GM23338 (cell line): Measurements from ENCODE around the gene POLDIP3. TPM values are rescaled to one million over a fixed set of nuclear protein-coding genes. Genes with fewer than 3 reads are reported as not detected.

ENCODE experiments used
- ATAC-seq: fragments of 200-7000 bp; cut with Tn5 transposase; 3 replicates; pipeline ENCODE4 v1.9.1; 2020
- DNase-seq: peaks from one replicate; pipeline ENCODE4 v3.0.0-alpha.2; 2015; ENCODE audit warnings: low spot score
- H2AFZ ChIP-seq: fragments of 200-600 bp; sonication (generic); 2 replicates; pipeline ENCODE4 v1.8.0; 2016; ENCODE audit warnings: antibody characterized with exemption, mild to moderate bottlenecking, moderate library complexity
- H3F3A ChIP-seq: fragments of 200-600 bp; sonication (generic); replicated peaks from 2 replicates; pipeline ENCODE4 v1.8.0; 2017; ENCODE audit warnings: antibody characterized with exemption, mixed run types, low read depth
- H3K27ac ChIP-seq: fragments of 200-600 bp; sonication (generic); 2 replicates; pipeline ENCODE4 v1.6.1; 2016; ENCODE audit warnings: low read depth
- H3K27me3 ChIP-seq: fragments of 200-600 bp; sonication (generic); 2 replicates; pipeline ENCODE4 v1.8.0; 2016; ENCODE audit warnings: mild to moderate bottlenecking, mixed run types, moderate library complexity; ENCODE audit not compliant: insufficient read depth
- H3K36me3 ChIP-seq: fragments of 200-600 bp; sonication (generic); 2 replicates; pipeline ENCODE4 v1.8.0; 2016; ENCODE audit warnings: mild to moderate bottlenecking; ENCODE audit not compliant: insufficient read depth
- H3K4me1 ChIP-seq: fragments of 200-600 bp; sonication (generic); 2 replicates; pipeline ENCODE4 v1.8.0; 2016; ENCODE audit warnings: mild to moderate bottlenecking, moderate library complexity; ENCODE audit not compliant: insufficient read depth
- H3K4me2 ChIP-seq: fragments of 200-600 bp; sonication (generic); 2 replicates; pipeline ENCODE4 v1.7.1; 2017; ENCODE audit warnings: mixed run types
- H3K4me3 ChIP-seq: fragments of 200-600 bp; sonication (generic); 2 replicates; pipeline ENCODE4 v1.6.1; 2016; ENCODE audit warnings: mixed run types
- H3K79me2 ChIP-seq: fragments of 200-600 bp; sonication (generic); replicated peaks from 2 replicates; pipeline ENCODE4 v1.8.0; 2017; ENCODE audit warnings: mild to moderate bottlenecking; ENCODE audit not compliant: insufficient read depth
- H3K9me2 ChIP-seq: fragments of 200-600 bp; sonication (generic); 2 replicates; pipeline ENCODE4 v1.8.0; 2017; ENCODE audit not compliant: insufficient read depth
- H4K20me1 ChIP-seq: fragments of 200-600 bp; sonication (generic); replicated peaks from 2 replicates; pipeline ENCODE4 v1.8.0; 2017; ENCODE audit warnings: mild to moderate bottlenecking; ENCODE audit not compliant: insufficient read depth
- H3K27ac Mint-ChIP-seq: 2 replicates; pipeline ENCODE4 v1.8.0; 2020; ENCODE audit warnings: inconsistent platforms, mild to moderate bottlenecking, moderate library complexity, mixed read lengths
- H3K27me3 Mint-ChIP-seq: 3 replicates; pipeline ENCODE4 v1.8.0; 2022; ENCODE audit warnings: low read depth, mild to moderate bottlenecking, moderate library complexity, mixed read lengths, inconsistent platforms; ENCODE audit not compliant: insufficient read depth, poor library complexity
- H3K36me3 Mint-ChIP-seq: 3 replicates; pipeline ENCODE4 v1.8.0; 2021; ENCODE audit warnings: low read depth, mild to moderate bottlenecking, inconsistent platforms, moderate library complexity, mixed read lengths
- H3K4me1 Mint-ChIP-seq: 3 replicates; pipeline ENCODE4 v1.8.0; 2020; ENCODE audit warnings: mild to moderate bottlenecking, inconsistent platforms, mixed read lengths
- H3K4me3 Mint-ChIP-seq: 3 replicates; pipeline ENCODE4 v1.8.0; 2021; ENCODE audit warnings: moderate library complexity, mild to moderate bottlenecking, inconsistent platforms, mixed read lengths
- H3K9me3 Mint-ChIP-seq: 3 replicates; pipeline ENCODE4 v1.8.0; 2020; ENCODE audit warnings: moderate library complexity, mild to moderate bottlenecking, inconsistent platforms, mixed read lengths
- ETS1 ChIP-seq: IDR thresholded peaks from 2 replicates; pipeline ENCODE4 v1.6.1; 2016; ENCODE audit warnings: antibody characterized with exemption
- NANOG ChIP-seq: IDR thresholded peaks from 2 replicates; pipeline ENCODE4 v1.6.1; 2016; ENCODE audit warnings: antibody characterized with exemption, borderline replicate concordance
- POLR2AphosphoS5 ChIP-seq: IDR thresholded peaks from 2 replicates; pipeline ENCODE4 v1.6.1; 2016; ENCODE audit warnings: antibody characterized with exemption, low read depth
- STAT1 ChIP-seq: IDR thresholded peaks from one replicate; pipeline ENCODE4 v1.6.1; 2016; ENCODE audit warnings: antibody characterized with exemption; ENCODE audit not compliant: unreplicated experiment
- ZNF114 ChIP-seq: fragments of 250-450 bp; sonication (Bioruptor Pico); IDR thresholded peaks from 2 replicates; pipeline ENCODE4 v1.5.0; 2020; ENCODE audit warnings: mild to moderate bottlenecking, moderate library complexity
- ZNF462 ChIP-seq: fragments of 250-450 bp; sonication (Bioruptor Pico); IDR thresholded peaks from 2 replicates; pipeline ENCODE4 v1.5.0; 2020; ENCODE audit warnings: mild to moderate bottlenecking, moderate library complexity
- polyA plus RNA-seq: library from polyadenylated mRNA; unstranded; fragments of >200 nt; fragmentation: Nextera tagmentation; extraction: Ambion mirVana; gene quantifications from 2 replicates; pipeline ENCODE4 v1.2.1, GENCODE V29; 2016
- total RNA-seq: library from RNA; depleted of rRNA; stranded (reverse); fragments of >200 nt; shearing (Covaris generic); gene quantifications from 2 replicates; pipeline ENCODE4 v1.2.3, GENCODE V29; 2014

Gene POLDIP3
- total and polyA plus RNA-seq, 2 experiments from 2014 or later: 38.2 to 54.3 TPM

GRCh38 chr22:42626951-42627625 is 12.4 kb upstream of the POLDIP3 start:
- no peaks in the 10 kb centered on the region for H3K79me2 ChIP-seq
- no peaks in the 10 kb centered on the region for H3K9me3 Mint-ChIP-seq
- no peaks in the 10 kb centered on the region for H3K27me3 ChIP-seq
- DNase-seq: no peak
- no peak overlapping the region for H2AFZ ChIP-seq
- peaks cover 18% of the 10 kb centered on the region for H3K36me3 Mint-ChIP-seq
- no peak overlapping the region for H3K4me3 ChIP-seq
- H3K4me3 Mint-ChIP-seq: no peak overlapping the region
- H3K9me2 ChIP-seq: no peaks in the 10 kb centered on the region
- H3K4me1 ChIP-seq: no peaks in the 10 kb centered on the region
- ATAC-seq: no peak
- no peak overlapping the region for H3K27ac Mint-ChIP-seq
- no peaks in the 10 kb centered on the region for H3F3A ChIP-seq
- no peaks in the 10 kb centered on the region; the same call in 2 of the 3 replicates for H3K4me1 Mint-ChIP-seq
- H3K27me3 Mint-ChIP-seq: peaks cover 16% of the 10 kb centered on the region
- no peak overlapping the region for H3K4me2 ChIP-seq
- H3K36me3 ChIP-seq: peaks cover 5% of the 10 kb centered on the region; the same call in 1 of the 2 replicates
- H4K20me1 ChIP-seq: no peaks in the 10 kb centered on the region
- H3K27ac ChIP-seq: no peak overlapping the region
- TF ChIP-seq ZNF462 (CRISPR knock-in tag): no peak
- no peak for TF ChIP-seq POLR2AphosphoS5
- TF ChIP-seq NANOG: no peak
- TF ChIP-seq ETS1: no peak
- no peak for TF ChIP-seq STAT1
- TF ChIP-seq ZNF114 (CRISPR knock-in tag): no peak
